GM21717 (cell line): Measurements from ENCODE around the gene KLF6.

Source experiments
- ATAC-seq: cut with Tn5 transposase; IDR thresholded peaks from one replicate; pipeline ENCODE4 v1.9.1; 2021; ENCODE audit warnings: mild to moderate bottlenecking, moderate library complexity; ENCODE audit not compliant: unreplicated experiment

Gene KLF6

GRCh38 chr10:3758491-3758970 is 26.5 kb downstream of the KLF6 start:
- no peak for ATAC-seq

DNA sequence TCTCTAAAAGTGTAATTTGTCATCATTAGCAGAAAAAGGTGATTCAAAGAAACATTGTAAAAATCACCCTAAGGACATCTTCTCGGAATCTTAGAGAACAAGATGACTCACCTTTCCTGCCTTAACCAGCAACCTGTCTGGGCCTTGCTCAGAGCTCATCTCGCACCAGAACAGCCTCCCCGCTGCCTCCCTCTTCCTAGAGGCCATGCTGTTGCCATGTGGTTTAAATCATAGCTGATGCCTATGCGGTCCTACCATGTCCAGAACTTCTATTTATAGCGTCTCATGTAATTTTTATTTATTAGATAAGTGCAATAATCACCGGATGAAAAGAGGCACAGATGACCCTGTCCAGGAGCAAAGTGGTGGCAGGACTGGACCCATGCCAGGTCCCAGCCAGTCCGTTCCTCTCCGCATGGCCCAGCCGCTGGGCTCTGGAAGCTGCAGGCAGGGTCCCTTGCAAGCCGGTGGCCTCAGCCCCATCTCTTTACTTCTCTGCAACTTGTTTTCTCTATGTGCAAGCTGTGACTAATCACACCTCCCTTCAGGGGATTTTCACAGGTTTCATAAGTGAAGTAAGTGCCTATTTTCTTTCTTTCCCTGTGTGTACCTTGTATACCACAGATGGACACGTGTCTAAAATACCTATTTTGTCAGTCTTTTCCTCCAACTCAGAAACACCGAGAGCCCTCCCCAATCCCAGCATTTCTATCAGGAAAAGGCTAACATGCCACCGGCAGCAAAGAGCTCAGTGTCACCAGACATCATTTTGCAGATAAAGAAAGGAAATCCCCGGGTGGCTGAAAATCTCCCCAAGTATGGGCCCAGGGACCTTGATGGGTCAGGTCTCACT is 27.1 kb downstream of the KLF6 start:
- ATAC-seq: peak; percentile 80

- ATAC-seq: no peak
These were observed 27.8 kb downstream of the KLF6 start for GRCh38 chr10:3757250-3757637.

- no peak for ATAC-seq
These were observed 28.7 kb downstream of the KLF6 start for GRCh38 chr10:3756360-3756740.

DNA sequence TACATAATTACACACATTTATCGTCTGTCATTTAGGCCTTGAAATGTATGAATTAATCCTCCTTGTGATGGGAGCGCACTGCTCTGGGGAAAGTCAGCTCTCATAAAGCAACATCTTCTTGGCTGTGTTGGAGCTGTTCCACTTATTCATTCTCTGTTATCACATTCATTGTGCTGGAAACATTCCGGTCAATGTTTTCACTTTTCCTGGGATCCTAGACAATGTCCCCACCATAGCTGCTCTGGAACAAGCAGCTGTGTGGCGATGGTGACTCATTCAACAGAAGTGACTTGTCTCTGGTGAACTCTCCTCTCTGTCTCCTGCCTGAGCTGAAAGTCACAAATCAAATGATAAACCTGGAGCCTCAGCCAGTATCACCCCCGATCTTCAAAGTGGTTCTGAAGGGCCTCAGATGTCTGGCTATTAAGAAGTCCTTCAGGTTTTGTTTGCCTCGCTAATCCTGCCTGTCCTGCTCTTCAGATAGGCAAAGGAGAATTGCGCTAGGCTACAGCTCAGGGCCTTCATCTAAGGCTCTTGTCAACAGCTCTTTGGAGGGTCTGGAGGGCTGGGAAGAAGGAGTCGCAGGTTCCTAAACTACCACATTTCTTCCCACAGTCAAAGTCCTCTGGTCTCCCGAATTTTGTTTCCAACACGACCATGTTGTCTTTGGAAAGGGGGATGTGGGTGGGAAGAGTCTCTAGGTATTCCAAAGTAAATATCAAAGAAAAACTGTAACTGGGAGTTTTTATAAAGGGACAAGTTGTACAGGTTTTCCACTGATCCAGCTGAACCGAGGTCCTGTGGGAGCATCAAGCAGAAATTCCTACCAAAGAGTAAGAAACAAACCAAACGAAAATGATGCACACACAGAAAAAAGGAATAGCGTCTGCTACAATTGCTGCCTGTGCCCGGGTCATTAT is 29.3 kb downstream of the KLF6 start:
- ATAC-seq: no peak

DNA sequence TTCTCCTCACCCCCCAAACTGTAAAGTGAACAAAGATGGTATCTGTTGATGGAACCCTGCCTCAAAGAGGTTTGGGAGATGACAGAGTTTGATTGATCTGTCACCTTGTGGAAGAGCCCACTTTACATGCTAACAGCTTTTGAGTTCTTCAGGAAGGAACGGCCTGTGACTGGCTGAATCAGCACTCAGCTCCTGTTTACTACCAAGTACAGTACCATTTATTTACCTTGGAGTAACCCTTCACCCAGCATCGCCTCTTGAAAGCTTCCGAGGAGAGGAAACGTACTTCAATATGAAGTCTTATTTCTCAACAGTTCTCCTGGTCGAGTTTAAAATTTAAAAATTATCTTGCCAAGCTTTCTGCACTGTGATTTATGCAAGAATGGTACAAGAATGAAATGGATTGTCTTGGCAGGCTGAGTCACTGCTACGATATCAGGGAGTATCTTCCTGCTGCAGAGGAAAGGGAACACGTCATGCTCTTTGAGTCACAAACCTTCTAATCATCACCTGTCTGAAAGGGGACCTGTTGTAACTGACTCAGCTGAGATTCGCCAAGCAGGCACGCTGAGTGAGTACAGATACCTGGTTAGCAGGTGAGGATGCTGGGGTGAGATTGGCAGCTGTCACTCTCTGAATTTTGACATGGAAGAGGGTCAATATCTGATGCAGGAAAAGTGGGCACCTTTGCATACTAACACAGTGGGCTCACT is 30.1 kb downstream of the KLF6 start:
- ATAC-seq: no peak

DNA sequence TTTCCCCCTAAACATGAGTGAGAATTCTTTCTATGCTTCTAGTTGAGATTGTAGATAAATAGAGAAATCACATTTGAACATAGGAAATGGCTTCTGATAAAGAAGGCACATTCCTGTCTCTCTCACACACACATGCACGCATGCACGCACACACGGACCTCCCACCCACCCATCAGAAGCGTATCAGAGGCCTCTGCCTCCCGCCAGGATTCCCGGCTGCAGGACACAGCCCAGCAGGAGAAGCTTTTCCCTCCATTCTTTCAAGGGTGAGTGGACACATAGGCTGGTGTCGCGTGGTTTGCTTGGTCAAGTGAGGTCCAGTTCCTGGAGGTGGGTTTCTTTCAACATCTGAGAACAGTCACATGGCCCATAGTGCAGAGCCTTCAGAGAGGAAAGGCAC is 34.2 kb downstream of the KLF6 start:
- no peak for ATAC-seq

GRCh38 chr10:3750006-3750816 is 34.8 kb downstream of the KLF6 start:
- no peak for ATAC-seq

- ATAC-seq: no peak
These were observed 35.4 kb downstream of the KLF6 start for GRCh38 chr10:3749600-3749999.

DNA sequence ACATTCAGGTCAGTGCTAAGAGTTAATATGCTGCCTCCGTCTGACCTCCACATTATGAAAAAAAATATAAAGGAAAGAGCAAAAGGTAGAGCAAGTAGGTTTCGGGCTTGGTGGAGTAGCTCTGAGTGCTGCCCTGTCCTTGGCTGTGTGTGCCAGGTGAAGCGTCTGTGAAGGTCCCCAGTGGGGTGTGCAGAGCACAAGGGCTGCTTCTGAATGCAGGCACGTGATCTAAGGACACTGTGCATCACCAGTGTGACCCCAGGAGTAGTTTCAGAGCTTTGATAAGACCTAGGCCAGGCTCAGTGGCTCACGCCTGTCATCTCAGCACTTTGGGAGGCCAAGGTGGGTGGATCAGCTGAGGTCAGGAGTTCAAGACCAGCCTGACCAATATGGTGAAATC is 36.0 kb downstream of the KLF6 start:
- no peak for ATAC-seq

DNA sequence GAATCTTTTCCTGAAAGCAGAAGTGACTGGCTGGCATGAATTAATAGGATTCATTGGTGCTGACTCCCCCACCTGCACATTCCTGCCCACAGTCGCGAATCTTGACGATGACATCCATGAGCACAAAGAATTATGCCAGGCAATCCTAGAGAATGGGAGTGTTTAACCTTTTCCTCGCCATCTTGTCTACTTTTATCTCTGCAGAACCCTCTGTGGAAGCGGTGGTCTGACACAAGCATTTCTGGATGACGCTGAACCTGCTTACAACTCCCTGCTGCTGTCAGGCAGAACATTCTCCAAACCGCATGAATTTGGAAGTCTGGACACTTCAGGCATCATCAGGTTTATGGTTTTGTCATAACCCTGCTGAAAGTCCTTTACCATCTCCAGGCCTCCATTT is 36.5 kb downstream of the KLF6 start:
- ATAC-seq: no peak

GRCh38 chr10:3747984-3748383 is 37.0 kb downstream of the KLF6 start:
- ATAC-seq: no peak

DNA sequence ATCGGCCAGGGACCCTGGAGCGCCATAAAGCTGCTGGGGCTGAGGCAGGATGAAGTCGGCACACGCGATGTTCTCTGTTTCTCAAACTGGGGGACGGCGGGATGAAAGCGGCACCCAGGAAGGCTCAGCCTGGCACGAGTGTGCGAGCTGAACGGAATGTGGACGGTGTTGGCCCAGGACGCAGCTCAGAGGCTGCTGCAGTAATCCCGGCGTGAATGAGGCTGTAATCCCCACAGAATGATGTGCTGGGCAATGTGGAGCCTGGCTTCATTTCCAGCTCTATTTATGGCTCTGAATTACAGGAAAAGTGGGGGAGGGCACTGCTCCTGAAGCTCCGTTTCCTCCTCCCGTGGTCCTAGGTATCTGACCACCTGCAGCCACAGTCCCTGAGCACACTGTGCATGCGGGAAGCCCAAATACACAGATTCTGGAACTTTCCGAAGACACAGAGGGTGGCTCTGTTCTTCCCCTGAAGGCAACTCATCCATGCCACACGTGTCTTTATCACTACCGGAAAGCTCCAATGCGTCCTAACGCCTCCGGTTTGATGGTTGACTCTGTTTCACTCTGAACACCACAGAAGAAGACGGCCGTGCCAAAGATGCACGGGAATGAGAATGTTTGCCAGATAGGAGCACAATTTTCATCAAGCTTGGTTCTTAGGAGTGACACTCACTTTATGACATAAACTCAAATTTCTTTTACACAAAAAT is 37.6 kb downstream of the KLF6 start:
- no peak for ATAC-seq

- ATAC-seq: no peak
These were observed 38.4 kb downstream of the KLF6 start for GRCh38 chr10:3746634-3747033.

DNA sequence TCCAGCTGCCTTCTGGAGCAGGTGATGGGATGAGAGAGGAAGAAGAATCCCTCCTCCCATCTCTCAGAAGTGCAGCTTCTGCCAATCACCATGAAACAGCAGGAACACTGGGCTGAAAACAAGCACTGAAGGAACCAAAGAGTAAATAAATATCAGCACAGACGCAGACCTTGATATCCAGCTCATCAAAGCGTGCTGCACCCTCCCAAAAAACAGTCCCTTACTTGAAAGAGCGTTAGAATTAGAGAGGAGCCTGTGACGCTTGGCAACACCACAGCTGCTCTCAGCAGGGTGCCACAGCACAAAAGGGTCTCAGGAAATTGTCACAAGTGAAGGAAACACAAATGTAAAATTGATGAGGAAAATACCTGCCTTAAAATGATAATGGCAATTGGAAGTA is 39.5 kb downstream of the KLF6 start:
- no peak for ATAC-seq

DNA sequence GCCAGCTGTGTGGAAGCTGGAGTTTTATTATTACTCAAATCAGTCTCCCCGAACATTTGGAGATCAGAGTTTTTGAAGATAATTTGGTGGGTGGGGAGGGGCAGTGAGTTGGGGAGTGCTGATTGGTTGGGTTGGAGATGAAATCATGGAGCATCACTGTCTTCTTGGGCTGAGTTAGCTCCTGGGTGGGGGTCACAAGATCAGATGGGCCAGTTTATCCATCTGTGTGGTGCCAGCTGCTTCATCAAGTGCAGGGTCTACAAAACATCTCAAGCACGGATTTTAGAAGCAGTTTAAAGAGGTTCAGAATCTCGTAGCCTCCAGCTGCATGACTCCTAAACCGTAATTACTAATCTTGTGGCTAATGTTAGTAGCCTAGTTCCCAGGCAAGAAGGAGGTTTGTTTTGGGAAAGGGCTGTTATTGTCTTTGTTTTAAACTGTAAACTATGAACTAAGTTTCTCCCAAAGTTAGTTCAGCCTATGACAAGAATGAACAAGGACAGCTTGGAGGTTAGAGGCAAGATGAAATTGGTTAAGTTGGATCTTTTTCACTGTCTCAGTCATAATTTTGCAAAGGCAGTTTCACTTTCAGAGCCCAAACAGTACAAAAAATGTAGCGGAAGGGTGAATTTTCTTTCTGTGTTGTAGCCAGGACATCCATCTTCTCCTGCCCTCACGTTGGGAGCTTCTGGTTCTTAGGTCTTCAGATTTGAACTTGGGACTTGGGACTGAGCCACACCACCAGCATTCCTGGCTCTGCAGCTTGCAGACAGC is 43.1 kb downstream of the KLF6 start:
- no peak for ATAC-seq

DNA sequence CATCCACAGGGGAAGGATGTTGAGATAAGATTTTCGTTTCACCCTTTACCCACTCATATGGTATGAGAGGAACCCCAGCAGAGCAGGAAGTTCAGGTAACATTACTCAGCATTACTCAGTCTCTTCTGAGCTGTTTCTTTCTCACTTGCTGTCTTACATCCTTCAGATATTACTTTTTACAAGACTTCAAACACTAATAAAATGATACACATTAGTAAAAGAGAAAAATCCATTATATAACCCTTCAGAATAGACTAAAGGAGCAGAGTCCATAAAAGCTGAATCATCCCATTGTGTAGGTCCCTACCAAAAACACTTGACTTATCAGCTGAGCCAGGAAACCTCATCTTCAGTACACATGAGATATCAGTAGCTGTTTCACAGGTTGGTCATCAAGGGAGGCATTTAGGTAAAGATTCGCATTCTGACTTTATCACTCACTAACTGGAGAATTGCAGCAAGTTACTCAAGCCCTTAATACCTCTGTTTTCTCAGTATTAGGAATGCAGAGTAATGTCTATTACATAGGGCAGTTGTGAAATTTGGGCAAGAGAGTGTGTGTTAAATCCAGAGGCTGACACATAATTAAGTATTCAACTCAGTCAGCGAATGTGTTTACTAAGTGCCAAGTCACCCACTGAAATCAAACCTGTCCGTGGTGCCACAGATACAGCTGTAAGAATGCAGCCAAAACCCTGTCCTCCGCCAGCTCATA is 44.7 kb downstream of the KLF6 start:
- peak; percentile 55 for ATAC-seq

DNA sequence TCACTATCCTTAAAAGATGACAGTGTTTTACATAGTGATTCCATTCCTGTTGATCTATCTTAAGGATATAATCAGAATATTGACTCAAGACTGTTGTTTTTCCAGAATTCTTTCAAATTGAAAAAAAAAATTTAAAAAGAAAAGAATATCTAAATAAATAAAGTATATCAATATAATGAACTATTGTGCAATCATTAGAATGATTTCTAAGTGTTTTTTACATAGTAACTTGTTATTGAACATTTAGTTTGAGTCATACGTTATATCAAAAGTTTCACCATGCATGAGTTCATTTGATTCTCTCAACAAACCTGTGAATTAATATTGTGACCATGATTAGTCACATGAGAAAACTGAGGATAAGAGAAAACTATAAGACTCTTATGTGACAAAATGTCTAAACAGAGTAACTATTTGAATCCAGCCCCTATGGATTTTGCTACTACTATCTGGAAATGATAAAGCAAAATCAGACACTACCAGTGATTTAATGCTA is 46.1 kb downstream of the KLF6 start:
- ATAC-seq: no peak
